Measurements from ENCODE around the gene ANO9.

The ANO9 gene

GRCh38 chr11:479311-479710, 37.5 kb upstream of the ANO9 start:
- Histone ChIP-seq H3K9me3 (ENCODE audit: severe bottlenecking) (no peaks in the 10 kb centered on the region), H3K27ac (no peak overlapping the region), H3K36me3 (peaks cover 4% of the 10 kb centered on the region), H3K4me3 (ENCODE audit: low read depth, low read length) (no peak overlapping the region), H3K27me3 (ENCODE audit: insufficient read depth, low read depth, severe bottlenecking) (no peaks in the 10 kb centered on the region)
- no peak for DNase-seq
- TF ChIP-seq CTCF (IDR thresholded peaks at IDR 0.05; ENCODE audit: low read depth, low read length): no peak

GRCh38 chr11:477052-477715, 35.4 kb upstream of the ANO9 start:
- Histone ChIP-seq H3K27ac (peak overlapping the region; percentile 28; the same call in 1 of the 2 replicates), H3K9me3 (ENCODE audit: severe bottlenecking) (no peaks in the 10 kb centered on the region), H3K4me3 (ENCODE audit: low read depth, low read length) (no peak overlapping the region), H3K27me3 (ENCODE audit: insufficient read depth, low read depth, severe bottlenecking) (no peaks in the 10 kb centered on the region), H3K36me3 (peaks cover 4% of the 10 kb centered on the region)
- TF ChIP-seq CTCF (IDR thresholded peaks at IDR 0.05; ENCODE audit: low read depth, low read length): no peak
- no peak for DNase-seq

- Histone ChIP-seq H3K4me3 (ENCODE audit: low read depth, low read length) (no peak overlapping the region), H3K9me3 (ENCODE audit: severe bottlenecking) (no peaks in the 10 kb centered on the region), H3K36me3 (peaks cover 4% of the 10 kb centered on the region), H3K27ac (peak overlapping the region; percentile 0; the same call in 1 of the 2 replicates), H3K27me3 (ENCODE audit: insufficient read depth, low read depth, severe bottlenecking) (no peaks in the 10 kb centered on the region)
- DNase-seq: no peak
- TF ChIP-seq CTCF (IDR thresholded peaks at IDR 0.05; ENCODE audit: low read depth, low read length): no peak
Observed at GRCh38 chr11:476416-476815, 34.6 kb upstream of the ANO9 start.

GRCh38 chr11:475941-476340, 34.1 kb upstream of the ANO9 start:
- Histone ChIP-seq H3K36me3 (peaks cover 4% of the 10 kb centered on the region), H3K4me3 (ENCODE audit: low read depth, low read length) (no peak overlapping the region), H3K27me3 (ENCODE audit: insufficient read depth, low read depth, severe bottlenecking) (no peaks in the 10 kb centered on the region), H3K9me3 (ENCODE audit: severe bottlenecking) (no peaks in the 10 kb centered on the region), H3K27ac (peak overlapping the region; percentile 56)
- DNase-seq: no peak
- TF ChIP-seq CTCF (IDR thresholded peaks at IDR 0.05; ENCODE audit: low read depth, low read length): no peak

- H3K27ac ChIP-seq: peak overlapping the region; percentile 85
- peaks cover 4% of the 10 kb centered on the region for H3K36me3 ChIP-seq
- no peak for TF ChIP-seq CTCF (IDR thresholded peaks at IDR 0.05; ENCODE audit: low read depth, low read length)
Observed at GRCh38 chr11:474914-475506, 33.2 kb upstream of the ANO9 start.

More at GRCh38 chr11:474914-475506, 33.2 kb upstream of the ANO9 start:
- no peak for DNase-seq
- no peaks in the 10 kb centered on the region for H3K9me3 ChIP-seq (ENCODE audit: severe bottlenecking)
- H3K4me3 ChIP-seq (ENCODE audit: low read depth, low read length): no peak overlapping the region
- no peaks in the 10 kb centered on the region for H3K27me3 ChIP-seq (ENCODE audit: insufficient read depth, low read depth, severe bottlenecking)
